HEK293T (cell line): ENCODE data around the gene STX3.
"Not testable (repeated sequence)": the region's sequence is repeated elsewhere in the genome, so short reads cannot be mapped to it uniquely, and the experiment has no call there.

ENCODE experiments used
- CTCF ChIA-PET: fragments of 350-600 bp; formaldehyde crosslinking; extraction: SDS; loops from one replicate; lab custom pipeline; 2021; ENCODE audit warnings: antibody characterized with exemption, inconsistent platforms; lab: Yijun Ruan, JAX
- POLR2A ChIA-PET: fragments of 350-600 bp; formaldehyde crosslinking; extraction: SDS; loops from one replicate; lab custom pipeline; 2020; ENCODE audit warnings: antibody characterized with exemption, inconsistent platforms; lab: Yijun Ruan, JAX
- DNase-seq: peaks from one replicate; pipeline ENCODE4 v3.0.0; 2012; ENCODE audit warnings: mixed read lengths; ENCODE audit errors: extremely low spot score
- ARNT ChIP-seq: fragments of 450-650 bp; IDR thresholded peaks from 2 replicates; pipeline ENCODE4 v1.6.1; 2017; ENCODE audit warnings: mild to moderate bottlenecking
- BHLHE40 ChIP-seq: fragments of 450-650 bp; IDR thresholded peaks from 2 replicates; pipeline ENCODE4 v1.6.1; 2016; ENCODE audit warnings: mild to moderate bottlenecking, moderate library complexity, borderline replicate concordance
- CTBP1 ChIP-seq: fragments of 450-650 bp; IDR thresholded peaks from 2 replicates; pipeline ENCODE4 v1.6.1; 2016; ENCODE audit warnings: borderline replicate concordance
- ELF4 ChIP-seq: fragments of 450-650 bp; IDR thresholded peaks from 2 replicates; pipeline ENCODE4 v1.6.1; 2017; ENCODE audit warnings: antibody characterized with exemption
- FOXA1 ChIP-seq: fragments of 450-650 bp; IDR thresholded peaks from 2 replicates; pipeline ENCODE4 v1.6.1; 2016; ENCODE audit warnings: mild to moderate bottlenecking
- FOXK2 ChIP-seq: fragments of 450-650 bp; IDR thresholded peaks from 2 replicates; pipeline ENCODE4 v1.6.1; 2016; ENCODE audit warnings: mild to moderate bottlenecking
- FOXM1 ChIP-seq: fragments of 450-650 bp; IDR thresholded peaks from 2 replicates; pipeline ENCODE4 v1.6.1; 2017; ENCODE audit warnings: mild to moderate bottlenecking, borderline replicate concordance
- HDGF ChIP-seq: fragments of 450-650 bp; IDR thresholded peaks from 2 replicates; pipeline ENCODE4 v1.6.1; 2017; ENCODE audit warnings: antibody characterized with exemption, borderline replicate concordance
- L3MBTL2 ChIP-seq: fragments of 450-650 bp; conservative IDR thresholded peaks from 2 replicates; pipeline ENCODE4 v1.6.1; 2016; ENCODE audit warnings: mild to moderate bottlenecking
- LEF1 ChIP-seq: fragments of 450-650 bp; IDR thresholded peaks from 2 replicates; pipeline ENCODE4 v1.6.1; 2017; ENCODE audit warnings: mild to moderate bottlenecking, borderline replicate concordance
- NFRKB ChIP-seq: fragments of 450-650 bp; IDR thresholded peaks from 2 replicates; pipeline ENCODE4 v1.6.1; 2016; ENCODE audit warnings: mild to moderate bottlenecking, moderate library complexity
- PKNOX1 ChIP-seq: fragments of 450-650 bp; IDR thresholded peaks from 2 replicates; pipeline ENCODE4 v1.6.1; 2016
- SP1 ChIP-seq: fragments of 450-650 bp; IDR thresholded peaks from 2 replicates; pipeline ENCODE4 v1.6.1; 2017
- SUZ12 ChIP-seq: fragments of 450-650 bp; IDR thresholded peaks from 2 replicates; pipeline ENCODE4 v1.6.1; 2016; ENCODE audit warnings: mild to moderate bottlenecking
- TARDBP ChIP-seq: fragments of 450-650 bp; IDR thresholded peaks from 2 replicates; pipeline ENCODE4 v1.6.1; 2016
- ZNF384 ChIP-seq: fragments of 450-650 bp; IDR thresholded peaks from 2 replicates; pipeline ENCODE4 v1.6.1; 2016

Gene STX3

GRCh38 chr11:59841514-59841913 lies 86.3 kb downstream of the STX3 start:
- DNase-seq: no peak
- CTCF ChIA-PET: interaction anchor here (0.6 kb wide), 1 partner anchor 68 kb away, joined by 6 read pairs; no protein-coding TSS in a partner anchor
- TF ChIP-seq FOXK2 (no peak), SUZ12 (no peak), TARDBP (no peak), ARNT (no peak), ZNF384 (no peak), SP1 (no peak)
- POLR2A ChIA-PET: no interaction called here

DNA sequence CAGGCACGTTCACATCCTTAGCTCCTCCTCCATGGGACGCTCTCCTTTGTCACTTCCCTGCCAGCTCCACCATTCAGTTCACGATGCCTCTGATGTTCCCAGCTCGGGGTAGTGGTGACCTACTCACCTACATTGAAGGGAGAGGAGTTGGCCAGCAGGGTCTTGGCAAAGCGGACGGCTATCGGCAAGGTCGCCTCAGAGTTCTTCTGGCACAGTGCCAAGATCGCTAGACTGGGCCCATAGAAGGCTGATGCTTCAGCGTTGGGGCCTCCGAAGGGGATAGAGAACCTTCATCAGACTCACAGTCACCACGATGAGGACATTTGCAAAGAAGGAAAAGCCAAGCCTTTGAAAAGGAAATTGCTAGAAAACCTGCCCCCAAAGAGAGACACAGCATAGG lies 87.1 kb downstream of the STX3 start:
- TF ChIP-seq ARNT (no peak), CTBP1 (no peak), TARDBP (no peak), FOXM1 (no peak), FOXK2 (no peak), FOXA1 (no peak), SP1 (no peak), ELF4 (no peak), ZNF384 (no peak), SUZ12 (no peak), L3MBTL2 (no peak), LEF1 (no peak), BHLHE40 (no peak), PKNOX1 (no peak), HDGF (no peak), NFRKB (no peak)
- no peak for DNase-seq
- ChIA-PET POLR2A (no interaction called here), CTCF (no interaction called here)

DNA sequence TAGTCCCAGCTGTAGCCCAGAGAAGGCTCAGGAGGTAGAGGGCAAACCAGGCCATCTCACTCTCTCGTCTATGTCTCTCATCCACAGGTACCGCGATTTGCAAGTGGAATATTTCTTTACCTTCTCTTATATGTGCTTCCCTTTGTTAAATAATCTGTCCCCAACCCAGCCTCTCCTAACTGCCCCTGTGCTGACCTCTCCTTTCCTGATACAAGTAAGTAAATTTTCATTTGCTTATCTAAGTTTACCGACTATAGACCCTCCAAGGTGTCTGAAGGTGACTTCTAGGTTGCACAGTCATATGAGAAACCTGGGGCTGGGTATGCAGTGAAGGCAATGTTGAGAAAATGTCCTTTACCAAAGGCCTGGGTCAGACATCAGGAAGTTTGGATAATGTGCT lies 90.2 kb downstream of the STX3 start, which contains the start of gene CBLIF:
CBLIF (minus strand) TSS at position 101 of the 400 bp plus-strand sequence; CDS start at position 55, 46 bp downstream.
- no peak for DNase-seq
- TF ChIP-seq SP1 (no peak), ARNT (no peak), FOXA1 (no peak), TARDBP (no peak), ELF4 (no peak), NFRKB (no peak), ZNF384 (no peak), LEF1 (no peak), FOXM1 (no peak), FOXK2 (no peak), L3MBTL2 (no peak)
- ChIA-PET POLR2A (no interaction called here), CTCF (interaction anchor here (0.6 kb wide), 1 partner anchor 9 kb away, joined by 3 read pairs; no protein-coding TSS in a partner anchor)

GRCh38 chr11:59846556-59846955 lies 91.4 kb downstream of the STX3 start:
- TF ChIP-seq ARNT (no peak), ELF4 (no peak), FOXK2 (no peak), L3MBTL2 (no peak), PKNOX1 (no peak), FOXA1 (no peak), FOXM1 (no peak), CTBP1 (no peak), ZNF384 (no peak)
- DNase-seq: no peak
- CTCF ChIA-PET: no interaction called here
- POLR2A ChIA-PET: no interaction called here

DNA sequence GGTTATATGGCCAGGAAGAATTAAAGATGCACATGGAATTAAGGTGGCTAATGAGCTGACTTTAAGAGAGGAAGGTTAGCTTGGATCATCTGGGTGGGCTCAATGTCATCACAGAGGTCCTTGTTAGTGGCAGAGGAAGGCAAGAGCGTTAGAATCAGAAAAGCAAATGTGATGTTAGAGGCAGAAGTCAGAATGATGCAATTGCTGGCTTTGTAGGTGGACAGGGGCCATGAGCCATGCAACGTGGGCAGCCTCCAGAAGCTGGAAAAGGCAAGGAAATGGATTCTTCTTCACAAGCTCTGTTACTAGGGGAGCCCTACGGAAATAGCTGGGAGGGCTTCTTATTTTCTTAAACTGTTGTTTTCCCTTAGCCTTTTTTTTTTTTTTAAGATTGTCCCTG lies 92.5 kb downstream of the STX3 start:
- no peak for DNase-seq
- POLR2A ChIA-PET: interaction anchor here (0.6 kb wide), 1 partner anchor 14 kb away, joined by 3 read pairs; no protein-coding TSS in a partner anchor
- TF ChIP-seq ZNF384 (no peak), CTBP1 (no peak), SP1 (no peak), FOXA1 (no peak), TARDBP (no peak), L3MBTL2 (no peak)
- CTCF ChIA-PET: no interaction called here

DNA sequence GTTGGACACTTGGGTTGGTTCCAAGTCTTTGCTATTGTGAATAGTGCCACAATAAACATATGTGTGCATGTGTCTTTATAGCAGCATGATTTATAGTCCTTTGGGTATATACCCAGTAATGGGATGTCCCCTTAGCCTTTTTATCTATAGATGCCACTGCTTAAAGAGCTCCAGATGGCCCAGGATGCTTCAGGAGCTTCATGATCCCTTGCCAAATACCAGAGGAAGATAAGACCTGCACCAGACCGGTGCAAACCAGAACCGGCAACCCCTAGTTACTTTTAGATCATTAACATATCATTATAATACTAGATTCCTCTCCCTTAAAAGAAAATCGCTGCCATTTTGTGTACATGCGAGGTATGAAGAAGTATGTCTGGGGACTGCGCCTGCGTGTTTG lies 93.3 kb downstream of the STX3 start:
- POLR2A ChIA-PET, CTCF ChIA-PET: not testable (repeated sequence)

GRCh38 chr11:59849129-59849528 lies 94.0 kb downstream of the STX3 start:
- DNase-seq: no peak
- TF ChIP-seq FOXA1 (no peak), PKNOX1 (no peak), NFRKB (no peak), LEF1 (no peak), ARNT (no peak), TARDBP (no peak), FOXM1 (no peak), CTBP1 (no peak), FOXK2 (no peak), HDGF (no peak)
- POLR2A ChIA-PET: no interaction called here
- CTCF ChIA-PET: no interaction called here

More for the DNA sequence above, 93.3 kb downstream of the STX3 start:
- not testable (repeated sequence) for DNase-seq

DNA sequence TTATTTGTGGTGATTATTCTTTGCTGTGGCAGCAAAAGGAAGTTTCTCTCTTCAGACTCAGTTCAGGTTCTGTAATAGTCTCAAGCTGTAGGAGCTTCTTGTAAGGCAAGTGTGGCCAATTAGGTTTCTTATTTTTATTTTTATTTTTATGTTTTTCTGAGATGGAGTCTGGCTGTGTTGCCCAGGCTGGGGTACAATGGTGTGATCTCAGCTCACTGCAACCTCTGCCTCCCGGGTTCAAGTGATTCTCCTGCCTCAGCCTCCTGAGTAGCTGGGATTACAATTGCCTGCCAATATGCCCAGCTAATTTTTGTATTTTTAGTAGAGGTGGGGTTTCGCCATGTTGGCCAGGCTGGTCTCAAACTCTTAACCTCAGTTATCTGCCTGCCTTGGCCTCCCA lies 94.4 kb downstream of the STX3 start:
- CTCF ChIA-PET, POLR2A ChIA-PET, DNase-seq: not testable (repeated sequence)

GRCh38 chr11:59851416-59851815 lies 96.2 kb downstream of the STX3 start:
- CTCF ChIA-PET, POLR2A ChIA-PET, DNase-seq: not testable (repeated sequence)
